Heart right ventricle (tissue), 16 donors: ENCODE data around the gene TMC5. TPM values are rescaled to one million over a fixed set of nuclear protein-coding genes. Genes with fewer than 3 reads are reported as not detected.

Source experiments
- ATAC-seq, 8 donors: fragments of 200-7000 bp; cut with Tn5 transposase; one replicate each; pipeline ENCODE4 v1.9.1; 2020; ENCODE audit warnings: mild to moderate bottlenecking in 8 of 8, moderate library complexity in 8 of 8, moderate number of reproducible peaks in 1 of 8
- DNase-seq, 2 donors: peaks; one replicate each; pipeline ENCODE4 v3.0.0-alpha.2; 2020
- H3K27ac ChIP-seq, 10 donors: fragments of 200-600 bp; sonication (generic) in 2 of 10; one replicate each; pipeline versions ENCODE4 v1.5.0 to v1.8.0; 2020 to 2022; ENCODE audit warnings: mild to moderate bottlenecking in 3 of 10
- H3K27me3 ChIP-seq, 7 donors: fragments of 200-600 bp; one replicate each; pipeline ENCODE4 v1.8.0; 2021 to 2022; ENCODE audit warnings: mild to moderate bottlenecking in 2 of 7
- H3K36me3 ChIP-seq, 9 donors: fragments of 200-600 bp; sonication (generic) in 1 of 9; one replicate each; pipeline versions ENCODE4 v1.5.0 to v1.8.0; 2020 to 2022; ENCODE audit warnings: mild to moderate bottlenecking in 2 of 9
- H3K4me1 ChIP-seq, 9 donors: fragments of 200-600 bp; sonication (generic) in 1 of 9; one replicate each; pipeline versions ENCODE4 v1.5.0 to v1.8.0; 2020 to 2022; ENCODE audit warnings: mild to moderate bottlenecking in 4 of 9
- H3K4me3 ChIP-seq, 10 donors: fragments of 200-600 bp; sonication (generic) in 2 of 10; one replicate each; pipeline versions ENCODE4 v1.5.0 to v1.8.0; 2020 to 2022; ENCODE audit warnings: mild to moderate bottlenecking in 7 of 10, moderate library complexity in 2 of 10
- H3K9me3 ChIP-seq, 11 donors: fragments of 200-600 bp in 10 of 11; sonication (generic) in 2 of 11; one replicate each; pipeline versions ENCODE4 v1.5.0 to v1.8.0; 2013 to 2022; ENCODE audit warnings: mild to moderate bottlenecking in 2 of 11, control low read depth in 1 of 11, moderate library complexity in 1 of 11
- WGBS, 2 donors: extraction: QIAGEN DNeasy Blood & Tissue Kit; methylation state at CpG; one replicate each; pipeline ENCODE4 v1.1.7; 2013; ENCODE audit warnings: inconsistent platforms in 1 of 2; 5-methylcytosine and 5-hydroxymethylcytosine counted together
- intact Hi-C, 10 donors: fragments of 100-400 bp; cut with DNase I; formaldehyde crosslinking; loops; one replicate each; pipeline versions ENCODE4 v1.11.1 to v1.14.2; 2022
- polyA plus RNA-seq, 2 donors: library from polyadenylated mRNA; stranded (reverse); fragments of 200-250 nt; gene quantifications; one replicate each; pipeline ENCODE4 v1.2.3, GENCODE V29; 2013
- total RNA-seq, 10 donors: library from RNA; stranded (reverse); fragmentation: NEBNext Ultra II Directional in 3 of 10; extraction: Animal tissue kit (Norgen Biotek cat#: 25700) in 3 of 10; gene quantifications; one replicate each; pipeline versions ENCODE4 v1.2.1 to v1.2.4, GENCODE V29; 2021 to 2023
- TF ChIP-seq, protein P1 (sequence below), 9 donors: fragments of 200-600 bp; sonication (generic) in 2 of 9; IDR thresholded peaks; one replicate each; pipeline versions ENCODE4 v1.5.0 to v1.8.0; 2021 to 2022; ENCODE audit warnings: antibody characterized with exemption in 9 of 9, mild to moderate bottlenecking in 5 of 9, moderate library complexity in 1 of 9
- donor health status: Arrhythmogenic right ventricular cardiomyopathy.
- donor health status: ischemic (EF 13 %, LVEDD 7.1; RV severe dilation, severe dysfunction).
- donor health status: healthy with polysubstance abuse.
- donor health status: DM: no; HTN: yes; CAD: no.
- donor health status: DM: no; HTN: no; CAD: no.
- donor health status: ischemic (EF 25% LVEDD 6.9; RV normal size, moderate dysfunction).
- donor health status: ischemic (EF 25% LVEDD 5.7; RV mildly dilated, moderate dysfunction).
- donor health status: healthy.
- donor health status: DM: yes; HTN: yes; CAD: no.
- donor health status: Ischemic cardiomyopathy.
- donor health status: ischemic (EF 35%, LVEDD 5.7; RV mildly dilated, moderate dysfunction).
- donor health status: nonischemic (EF 11% LVEDD 7.7; RV severe dilation, severe dysfunction).
- donor health status: DM: yes; HTN: yes; CAD: no.
- donor health status: PGD.
- donor health status: ischemic (EF 29% LVEDD 5.4; RV normal size, mild dysfunction).
- donor health status: nonischemic (EF 23%, LVEDD 6.1; RV moderate dilation, normal function).

TMC5 gene
- total and polyA plus RNA-seq, 12 donors, result under 0.01 to 0.13 (median 0.10) TPM; not detected in 8

DNA sequence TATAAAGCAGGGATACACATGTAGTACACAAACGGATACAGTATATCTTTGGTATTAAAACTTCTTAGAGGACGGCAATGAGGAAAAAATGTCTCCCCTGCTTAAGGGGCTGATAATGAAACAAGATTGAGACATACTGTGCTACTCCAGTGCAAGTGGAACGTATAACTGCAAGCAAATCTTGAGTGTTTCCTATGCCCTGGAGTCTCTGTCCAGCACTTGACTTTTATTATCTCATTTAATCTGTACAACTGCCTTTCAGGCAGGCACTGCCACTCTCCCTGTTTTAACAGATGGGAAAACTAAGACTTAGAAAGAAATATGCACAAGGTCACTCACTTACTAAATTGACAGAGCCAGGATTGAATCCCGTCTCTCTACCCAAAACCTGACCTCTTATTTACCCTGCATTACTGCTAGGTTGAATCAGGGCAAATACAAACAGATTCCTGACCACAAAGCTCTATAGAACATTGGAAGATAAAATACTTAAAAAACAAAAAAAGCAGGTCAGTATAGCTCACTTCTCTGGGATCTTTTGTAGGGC, 28.7 kb downstream of the TMC5 start:
- Histone ChIP-seq H3K4me3 (no peak overlapping the region), H3K4me1 (no peaks in the 10 kb centered on the region), H3K9me3 (peaks cover 0 to 9% (median 0%) of the 10 kb centered on the region in 11 donors), H3K27ac (no peak overlapping the region), H3K27me3 (peaks cover 0 to 19% (median 6%) of the 10 kb centered on the region in 7 donors), H3K36me3 (no peaks in the 10 kb centered on the region)
- no peak for DNase-seq
- WGBS, 2 donors, result 55 to 61% methylated on average over 4 of the region's 4 CpGs
- TF ChIP-seq, protein P1, sequence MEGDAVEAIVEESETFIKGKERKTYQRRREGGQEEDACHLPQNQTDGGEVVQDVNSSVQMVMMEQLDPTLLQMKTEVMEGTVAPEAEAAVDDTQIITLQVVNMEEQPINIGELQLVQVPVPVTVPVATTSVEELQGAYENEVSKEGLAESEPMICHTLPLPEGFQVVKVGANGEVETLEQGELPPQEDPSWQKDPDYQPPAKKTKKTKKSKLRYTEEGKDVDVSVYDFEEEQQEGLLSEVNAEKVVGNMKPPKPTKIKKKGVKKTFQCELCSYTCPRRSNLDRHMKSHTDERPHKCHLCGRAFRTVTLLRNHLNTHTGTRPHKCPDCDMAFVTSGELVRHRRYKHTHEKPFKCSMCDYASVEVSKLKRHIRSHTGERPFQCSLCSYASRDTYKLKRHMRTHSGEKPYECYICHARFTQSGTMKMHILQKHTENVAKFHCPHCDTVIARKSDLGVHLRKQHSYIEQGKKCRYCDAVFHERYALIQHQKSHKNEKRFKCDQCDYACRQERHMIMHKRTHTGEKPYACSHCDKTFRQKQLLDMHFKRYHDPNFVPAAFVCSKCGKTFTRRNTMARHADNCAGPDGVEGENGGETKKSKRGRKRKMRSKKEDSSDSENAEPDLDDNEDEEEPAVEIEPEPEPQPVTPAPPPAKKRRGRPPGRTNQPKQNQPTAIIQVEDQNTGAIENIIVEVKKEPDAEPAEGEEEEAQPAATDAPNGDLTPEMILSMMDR (IDR thresholded peaks at IDR 0.05), result no peak
- intact Hi-C loops, result no loop called here
- ATAC-seq, result no peak

DNA sequence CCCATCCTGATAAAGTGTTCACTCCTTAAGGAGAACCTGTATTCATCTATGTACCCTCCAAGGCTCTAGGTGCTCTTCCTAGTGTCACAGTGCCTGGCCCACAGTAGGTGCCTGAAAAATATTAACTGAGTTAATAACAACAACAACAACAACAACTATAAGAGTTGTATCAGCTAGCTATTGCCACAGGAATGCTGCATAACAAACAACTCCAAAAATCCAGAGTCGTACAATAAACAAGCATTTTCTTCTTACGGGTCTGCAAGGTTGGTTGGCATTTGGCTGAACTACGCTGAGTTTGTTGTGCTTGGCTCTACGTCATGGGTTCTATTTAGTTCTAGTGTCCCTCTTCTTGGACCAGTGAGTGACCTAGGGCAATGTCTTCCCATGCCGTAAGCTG, 29.2 kb downstream of the TMC5 start:
- no peak overlapping the region for H3K4me3 ChIP-seq
- intact Hi-C loops, result no loop called here
- peaks cover 0 to 16% (median 6%) of the 10 kb centered on the region in 7 donors for H3K27me3 ChIP-seq
- 94 to 95% methylated on average over 5 of the region's 5 CpGs for WGBS, 2 donors
- no peaks in the 10 kb centered on the region for H3K4me1 ChIP-seq
- ATAC-seq (no peak), DNase-seq (no peak)
- H3K9me3 ChIP-seq, result peaks cover 0 to 9% (median 0%) of the 10 kb centered on the region in 11 donors
- H3K27ac ChIP-seq, result no peak overlapping the region
- TF ChIP-seq, protein P1 (IDR thresholded peaks at IDR 0.05), result no peak
- no peaks in the 10 kb centered on the region for H3K36me3 ChIP-seq

DNA sequence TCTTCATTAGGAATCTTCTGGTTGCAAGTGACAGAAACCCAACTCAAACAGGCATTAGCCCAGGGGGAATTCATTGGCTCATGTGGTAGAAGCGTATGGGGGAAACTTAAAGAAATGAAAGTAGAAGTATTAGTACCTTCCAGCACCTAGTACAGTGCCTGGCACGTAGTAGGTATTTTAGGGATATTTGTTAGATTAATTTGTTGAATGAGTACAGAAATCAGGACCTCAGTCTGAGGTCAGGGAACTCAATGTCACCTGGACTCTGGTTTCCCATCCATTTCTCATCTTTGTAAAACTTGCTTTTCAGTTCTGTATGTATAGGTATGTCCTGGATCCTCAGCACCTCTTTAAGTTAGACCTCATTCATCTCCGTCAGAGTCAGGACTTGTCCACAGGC, 32.5 kb downstream of the TMC5 start:
- ATAC-seq (no peak), DNase-seq (no peak)
- WGBS, 2 donors, result 64 to 79% methylated on average over 3 of the region's 3 CpGs
- Histone ChIP-seq H3K27me3 (peaks cover 0 to 9% (median 0%) of the 10 kb centered on the region in 7 donors), H3K9me3 (peaks cover 0 to 9% (median 0%) of the 10 kb centered on the region in 11 donors), H3K4me3 (no peak overlapping the region), H3K27ac (no peak overlapping the region), H3K4me1 (no peaks in the 10 kb centered on the region), H3K36me3 (no peaks in the 10 kb centered on the region)
- intact Hi-C loops, result no loop called here
- TF ChIP-seq, protein P1 (IDR thresholded peaks at IDR 0.05), result no peak

DNA sequence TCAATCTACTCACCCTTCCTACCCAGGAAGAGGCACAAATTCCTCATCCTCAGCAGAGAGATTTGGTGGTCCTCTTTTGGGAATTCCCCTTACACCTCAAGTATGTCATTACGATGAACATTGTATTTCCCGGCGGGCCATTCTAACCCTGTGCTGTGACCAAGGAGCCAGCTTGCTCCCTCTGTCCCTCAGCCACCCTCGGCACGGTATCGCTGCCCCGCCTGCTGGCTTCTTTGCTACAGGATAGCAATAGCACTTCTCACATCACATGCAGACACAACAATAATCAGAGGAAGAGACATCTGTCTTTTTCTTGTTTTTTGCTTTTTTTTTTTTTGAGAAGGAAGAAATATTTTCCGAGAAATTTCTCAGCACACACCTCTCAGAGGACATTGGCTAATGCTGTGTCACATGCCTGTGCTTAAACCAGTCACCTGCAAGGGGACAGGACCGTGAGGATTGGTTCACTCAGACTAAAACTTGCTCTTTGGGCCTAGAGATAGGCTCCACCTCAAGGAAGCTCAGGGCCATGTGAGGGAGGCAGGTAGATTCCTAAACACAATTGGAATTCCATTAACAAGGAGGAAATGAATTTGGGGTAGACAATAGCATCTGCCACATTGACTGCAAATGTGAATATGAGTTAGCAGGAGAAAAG, 41.2 kb downstream of the TMC5 start:
- 72 to 83% methylated on average over 9 of the region's 9 CpGs for WGBS, 2 donors
- no peaks in the 10 kb centered on the region for H3K36me3 ChIP-seq
- ATAC-seq (no peak), DNase-seq (no peak)
- peaks cover 0 to 17% (median 0%) of the 10 kb centered on the region in 7 donors for H3K27me3 ChIP-seq
- no peaks in the 10 kb centered on the region for H3K4me1 ChIP-seq
- TF ChIP-seq, protein P1 (IDR thresholded peaks at IDR 0.05), result no peak
- intact Hi-C loops, result no loop called here
- H3K27ac ChIP-seq, result no peak overlapping the region
- no peaks in the 10 kb centered on the region for H3K9me3 ChIP-seq
- no peak overlapping the region for H3K4me3 ChIP-seq
